Panc1 (cell line): ENCODE data around the gene HNRNPLL.

Experiments used
- POLR2AphosphoS5 ChIP-seq: IDR thresholded peaks from 2 replicates; pipeline ENCODE4 v1.6.1; 2012; ENCODE audit warnings: mild to moderate bottlenecking, low read depth, low read length, moderate library complexity
- SIN3A ChIP-seq: IDR thresholded peaks from 2 replicates; pipeline ENCODE4 v1.6.1; 2012; ENCODE audit warnings: low read depth, mild to moderate bottlenecking, low read length, moderate library complexity, borderline replicate concordance; ENCODE audit not compliant: insufficient read depth
- TCF7L2 ChIP-seq: IDR thresholded peaks from 2 replicates; pipeline ENCODE4 v1.6.1; 2011; ENCODE audit warnings: mild to moderate bottlenecking, low read depth, low read length, inconsistent platforms
- TF ChIP-seq, protein P1 (sequence below): fragments of 450-650 bp; IDR thresholded peaks from 2 replicates; pipeline ENCODE4 v1.5.1; 2017; ENCODE audit warnings: mild to moderate bottlenecking
- TF ChIP-seq, protein P2 (sequence below), 2 experiments: IDR thresholded peaks; 2 replicates each; pipeline ENCODE4 v1.6.1; 2011 to 2012; ENCODE audit warnings: low read depth in 2 of 2, control low read depth in 1 of 2, low read length in 1 of 2, mild to moderate bottlenecking in 1 of 2, moderate library complexity in 1 of 2; ENCODE audit not compliant: insufficient read depth in 1 of 2

DNA sequence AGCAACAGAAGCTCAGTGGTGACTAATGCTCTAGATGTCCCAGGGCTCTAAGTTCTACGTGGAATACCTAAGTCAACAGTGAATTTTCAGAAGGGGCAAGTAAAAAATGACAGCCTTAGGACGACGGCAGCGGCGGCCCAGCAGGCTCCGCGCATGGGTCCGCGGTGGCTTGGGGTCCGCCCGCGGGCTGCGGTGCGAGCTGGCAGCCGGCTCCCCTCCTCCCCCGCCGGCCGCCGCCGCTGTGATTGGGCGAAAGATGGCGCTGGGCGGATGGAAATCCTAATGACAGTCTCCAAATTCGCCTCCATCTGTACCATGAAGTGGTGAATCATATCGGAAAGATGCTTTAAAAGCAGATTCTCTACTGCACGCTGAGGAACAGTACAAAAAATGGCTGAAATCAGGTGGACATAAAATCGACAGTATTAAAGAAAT lies 74.7 kb downstream of the HNRNPLL start:
- TF ChIP-seq, protein P1, sequence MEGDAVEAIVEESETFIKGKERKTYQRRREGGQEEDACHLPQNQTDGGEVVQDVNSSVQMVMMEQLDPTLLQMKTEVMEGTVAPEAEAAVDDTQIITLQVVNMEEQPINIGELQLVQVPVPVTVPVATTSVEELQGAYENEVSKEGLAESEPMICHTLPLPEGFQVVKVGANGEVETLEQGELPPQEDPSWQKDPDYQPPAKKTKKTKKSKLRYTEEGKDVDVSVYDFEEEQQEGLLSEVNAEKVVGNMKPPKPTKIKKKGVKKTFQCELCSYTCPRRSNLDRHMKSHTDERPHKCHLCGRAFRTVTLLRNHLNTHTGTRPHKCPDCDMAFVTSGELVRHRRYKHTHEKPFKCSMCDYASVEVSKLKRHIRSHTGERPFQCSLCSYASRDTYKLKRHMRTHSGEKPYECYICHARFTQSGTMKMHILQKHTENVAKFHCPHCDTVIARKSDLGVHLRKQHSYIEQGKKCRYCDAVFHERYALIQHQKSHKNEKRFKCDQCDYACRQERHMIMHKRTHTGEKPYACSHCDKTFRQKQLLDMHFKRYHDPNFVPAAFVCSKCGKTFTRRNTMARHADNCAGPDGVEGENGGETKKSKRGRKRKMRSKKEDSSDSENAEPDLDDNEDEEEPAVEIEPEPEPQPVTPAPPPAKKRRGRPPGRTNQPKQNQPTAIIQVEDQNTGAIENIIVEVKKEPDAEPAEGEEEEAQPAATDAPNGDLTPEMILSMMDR, result no peak
- no peak for TF ChIP-seq POLR2AphosphoS5
- no peak for TF ChIP-seq SIN3A
- TF ChIP-seq TCF7L2, result no peak
- TF ChIP-seq, protein P2, sequence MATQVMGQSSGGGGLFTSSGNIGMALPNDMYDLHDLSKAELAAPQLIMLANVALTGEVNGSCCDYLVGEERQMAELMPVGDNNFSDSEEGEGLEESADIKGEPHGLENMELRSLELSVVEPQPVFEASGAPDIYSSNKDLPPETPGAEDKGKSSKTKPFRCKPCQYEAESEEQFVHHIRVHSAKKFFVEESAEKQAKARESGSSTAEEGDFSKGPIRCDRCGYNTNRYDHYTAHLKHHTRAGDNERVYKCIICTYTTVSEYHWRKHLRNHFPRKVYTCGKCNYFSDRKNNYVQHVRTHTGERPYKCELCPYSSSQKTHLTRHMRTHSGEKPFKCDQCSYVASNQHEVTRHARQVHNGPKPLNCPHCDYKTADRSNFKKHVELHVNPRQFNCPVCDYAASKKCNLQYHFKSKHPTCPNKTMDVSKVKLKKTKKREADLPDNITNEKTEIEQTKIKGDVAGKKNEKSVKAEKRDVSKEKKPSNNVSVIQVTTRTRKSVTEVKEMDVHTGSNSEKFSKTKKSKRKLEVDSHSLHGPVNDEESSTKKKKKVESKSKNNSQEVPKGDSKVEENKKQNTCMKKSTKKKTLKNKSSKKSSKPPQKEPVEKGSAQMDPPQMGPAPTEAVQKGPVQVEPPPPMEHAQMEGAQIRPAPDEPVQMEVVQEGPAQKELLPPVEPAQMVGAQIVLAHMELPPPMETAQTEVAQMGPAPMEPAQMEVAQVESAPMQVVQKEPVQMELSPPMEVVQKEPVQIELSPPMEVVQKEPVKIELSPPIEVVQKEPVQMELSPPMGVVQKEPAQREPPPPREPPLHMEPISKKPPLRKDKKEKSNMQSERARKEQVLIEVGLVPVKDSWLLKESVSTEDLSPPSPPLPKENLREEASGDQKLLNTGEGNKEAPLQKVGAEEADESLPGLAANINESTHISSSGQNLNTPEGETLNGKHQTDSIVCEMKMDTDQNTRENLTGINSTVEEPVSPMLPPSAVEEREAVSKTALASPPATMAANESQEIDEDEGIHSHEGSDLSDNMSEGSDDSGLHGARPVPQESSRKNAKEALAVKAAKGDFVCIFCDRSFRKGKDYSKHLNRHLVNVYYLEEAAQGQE (IDR thresholded peaks at IDR 0.05; ENCODE audit: insufficient read depth in 1 of 2, low read depth in 2 of 2, low read length in 1 of 2), result no peak
